ENCODE results near the gene CALML4. TPM values are rescaled to one million over a fixed set of nuclear protein-coding genes. Genes with fewer than 3 reads are reported as not detected.

Gene CALML4
- total and polyA plus RNA-seq, 2 experiments from 2014 or later = 13.4 to 16.2 TPM

- TF ChIP-seq ZNF462 (CRISPR knock-in tag; IDR thresholded peaks at IDR 0.05) (no peak), CREB1 (CRISPR knock-in tag; IDR thresholded peaks at IDR 0.05; ENCODE audit: low read depth) (no peak), STAT1 (IDR thresholded peaks at IDR 0.05; ENCODE audit: unreplicated experiment) (no peak), EZH2 (IDR thresholded peaks at IDR 0.05; ENCODE audit: low read depth, unreplicated experiment) (no peak), ZNF114 (CRISPR knock-in tag; IDR thresholded peaks at IDR 0.05) (no peak), ZNF331 (CRISPR knock-in tag; IDR thresholded peaks at IDR 0.05; ENCODE audit: low read depth) (no peak)
Observed at GRCh38 chr15:68152342-68152741, 52.8 kb downstream of the CALML4 start (continued).

- Mint-ChIP-seq H3K36me3 (ENCODE audit: low read depth) (peaks cover 7% of the 10 kb centered on the region; the same call in 1 of the 3 replicates), H3K4me3 (no peak overlapping the region), H3K9me3 (no peaks in the 10 kb centered on the region), H3K4me1 (peaks cover 5% of the 10 kb centered on the region), H3K27ac (no peak overlapping the region), H3K27me3 (ENCODE audit: insufficient read depth, low read depth, poor library complexity) (peaks cover 6% of the 10 kb centered on the region)
- no peak for DNase-seq (ENCODE audit: low spot score)
- no peaks in the 10 kb centered on the region for H3K4me1 ChIP-seq (ENCODE audit: insufficient read depth)
- no peak overlapping the region for H3K27ac ChIP-seq (ENCODE audit: low read depth)
- no peak for TF ChIP-seq EZH2 (IDR thresholded peaks at IDR 0.05; ENCODE audit: low read depth, unreplicated experiment)
- ATAC-seq = no peak
- no peak overlapping the region for H3K4me3 ChIP-seq
- no peak overlapping the region for H2AFZ ChIP-seq
- H3F3A ChIP-seq (replicated peaks; ENCODE audit: low read depth) = no peaks in the 10 kb centered on the region
- no peaks in the 10 kb centered on the region for H3K9me2 ChIP-seq (ENCODE audit: insufficient read depth)
- no peak overlapping the region for H3K4me2 ChIP-seq
- H3K27me3 ChIP-seq (ENCODE audit: insufficient read depth) = no peaks in the 10 kb centered on the region
- no peaks in the 10 kb centered on the region for H4K20me1 ChIP-seq (replicated peaks; ENCODE audit: insufficient read depth)
- H3K79me2 ChIP-seq (replicated peaks; ENCODE audit: insufficient read depth) = no peaks in the 10 kb centered on the region; the same call in 1 of the 2 replicates
- H3K36me3 ChIP-seq (ENCODE audit: insufficient read depth) = no peaks in the 10 kb centered on the region; the same call in 1 of the 2 replicates
Observed at GRCh38 chr15:68151277-68151676, 53.9 kb downstream of the CALML4 start.
